GM23338 (cell line): ENCODE results near the gene GFRA3. TPM values are rescaled to one million over a fixed set of nuclear protein-coding genes. Genes with fewer than 3 reads are reported as not detected.

ENCODE experiments used
- ATAC-seq: fragments of 200-7000 bp; cut with Tn5 transposase; 3 replicates; pipeline ENCODE4 v1.9.1; 2020
- DNase-seq: peaks from one replicate; pipeline ENCODE4 v3.0.0-alpha.2; 2015; ENCODE audit warnings: low spot score
- H2AFZ ChIP-seq: fragments of 200-600 bp; sonication (generic); 2 replicates; pipeline ENCODE4 v1.8.0; 2016; ENCODE audit warnings: antibody characterized with exemption, mild to moderate bottlenecking, moderate library complexity
- H3F3A ChIP-seq: fragments of 200-600 bp; sonication (generic); replicated peaks from 2 replicates; pipeline ENCODE4 v1.8.0; 2017; ENCODE audit warnings: antibody characterized with exemption, mixed run types, low read depth
- H3K27ac ChIP-seq: fragments of 200-600 bp; sonication (generic); 2 replicates; pipeline ENCODE4 v1.6.1; 2016; ENCODE audit warnings: low read depth
- H3K27me3 ChIP-seq: fragments of 200-600 bp; sonication (generic); 2 replicates; pipeline ENCODE4 v1.8.0; 2016; ENCODE audit warnings: mild to moderate bottlenecking, mixed run types, moderate library complexity; ENCODE audit not compliant: insufficient read depth
- H3K36me3 ChIP-seq: fragments of 200-600 bp; sonication (generic); 2 replicates; pipeline ENCODE4 v1.8.0; 2016; ENCODE audit warnings: mild to moderate bottlenecking; ENCODE audit not compliant: insufficient read depth
- H3K4me1 ChIP-seq: fragments of 200-600 bp; sonication (generic); 2 replicates; pipeline ENCODE4 v1.8.0; 2016; ENCODE audit warnings: mild to moderate bottlenecking, moderate library complexity; ENCODE audit not compliant: insufficient read depth
- H3K4me2 ChIP-seq: fragments of 200-600 bp; sonication (generic); 2 replicates; pipeline ENCODE4 v1.7.1; 2017; ENCODE audit warnings: mixed run types
- H3K4me3 ChIP-seq: fragments of 200-600 bp; sonication (generic); 2 replicates; pipeline ENCODE4 v1.6.1; 2016; ENCODE audit warnings: mixed run types
- H3K79me2 ChIP-seq: fragments of 200-600 bp; sonication (generic); replicated peaks from 2 replicates; pipeline ENCODE4 v1.8.0; 2017; ENCODE audit warnings: mild to moderate bottlenecking; ENCODE audit not compliant: insufficient read depth
- H3K9me2 ChIP-seq: fragments of 200-600 bp; sonication (generic); 2 replicates; pipeline ENCODE4 v1.8.0; 2017; ENCODE audit not compliant: insufficient read depth
- H4K20me1 ChIP-seq: fragments of 200-600 bp; sonication (generic); replicated peaks from 2 replicates; pipeline ENCODE4 v1.8.0; 2017; ENCODE audit warnings: mild to moderate bottlenecking; ENCODE audit not compliant: insufficient read depth
- H3K27ac Mint-ChIP-seq: 2 replicates; pipeline ENCODE4 v1.8.0; 2020; ENCODE audit warnings: inconsistent platforms, mild to moderate bottlenecking, moderate library complexity, mixed read lengths
- H3K27me3 Mint-ChIP-seq: 3 replicates; pipeline ENCODE4 v1.8.0; 2022; ENCODE audit warnings: low read depth, mild to moderate bottlenecking, moderate library complexity, mixed read lengths, inconsistent platforms; ENCODE audit not compliant: insufficient read depth, poor library complexity
- H3K36me3 Mint-ChIP-seq: 3 replicates; pipeline ENCODE4 v1.8.0; 2021; ENCODE audit warnings: low read depth, mild to moderate bottlenecking, inconsistent platforms, moderate library complexity, mixed read lengths
- H3K4me1 Mint-ChIP-seq: 3 replicates; pipeline ENCODE4 v1.8.0; 2020; ENCODE audit warnings: mild to moderate bottlenecking, inconsistent platforms, mixed read lengths
- H3K4me3 Mint-ChIP-seq: 3 replicates; pipeline ENCODE4 v1.8.0; 2021; ENCODE audit warnings: moderate library complexity, mild to moderate bottlenecking, inconsistent platforms, mixed read lengths
- H3K9me3 Mint-ChIP-seq: 3 replicates; pipeline ENCODE4 v1.8.0; 2020; ENCODE audit warnings: moderate library complexity, mild to moderate bottlenecking, inconsistent platforms, mixed read lengths
- ZNF331 ChIP-seq: fragments of 250-450 bp; sonication (Bioruptor Pico); IDR thresholded peaks from 2 replicates; pipeline ENCODE4 v1.5.0; 2020; ENCODE audit warnings: low read depth, mild to moderate bottlenecking, moderate library complexity
- polyA plus RNA-seq: library from polyadenylated mRNA; unstranded; fragments of >200 nt; fragmentation: Nextera tagmentation; extraction: Ambion mirVana; gene quantifications from 2 replicates; pipeline ENCODE4 v1.2.1, GENCODE V29; 2016
- total RNA-seq: library from RNA; depleted of rRNA; stranded (reverse); fragments of >200 nt; shearing (Covaris generic); gene quantifications from 2 replicates; pipeline ENCODE4 v1.2.3, GENCODE V29; 2014
- TF ChIP-seq, protein P1 (sequence below): fragments of 250-450 bp; sonication (Bioruptor Pico); IDR thresholded peaks from 2 replicates; pipeline ENCODE4 v1.5.0; 2020; ENCODE audit warnings: mild to moderate bottlenecking, moderate library complexity
- TF ChIP-seq, protein P2 (sequence below), 2 experiments: fragments of 200-600 bp in 1 of 2; sonication (generic) in 1 of 2; conservative IDR thresholded peaks; 2 replicates each; pipeline versions ENCODE4 v1.5.1 to v1.6.1; 2016 to 2017; ENCODE audit warnings: antibody characterized with exemption in 2 of 2, low read depth in 2 of 2, mild to moderate bottlenecking in 2 of 2, moderate library complexity in 1 of 2

Gene GFRA3
- total and polyA plus RNA-seq, 2 experiments from 2014 or later, result 1.1 TPM

DNA sequence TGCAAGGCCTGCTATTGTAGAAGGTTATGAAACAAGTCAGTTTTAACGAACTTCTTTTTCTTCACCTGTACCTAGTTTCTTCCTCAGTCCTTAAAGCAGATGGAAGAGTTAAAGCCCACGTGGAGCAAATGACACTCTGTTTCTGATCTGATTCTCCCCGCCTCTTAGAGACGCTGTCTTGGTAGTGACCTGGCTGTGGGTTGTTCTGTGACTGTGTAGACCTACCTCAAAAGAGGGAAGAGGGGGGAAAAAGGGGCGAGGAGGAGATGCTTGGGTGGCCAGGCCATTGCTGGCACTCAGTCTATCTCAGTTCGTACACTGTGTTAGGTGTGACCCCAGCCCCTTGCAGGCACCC, 610 bp downstream of the GFRA3 start (continued):
- TF ChIP-seq, protein P1, sequence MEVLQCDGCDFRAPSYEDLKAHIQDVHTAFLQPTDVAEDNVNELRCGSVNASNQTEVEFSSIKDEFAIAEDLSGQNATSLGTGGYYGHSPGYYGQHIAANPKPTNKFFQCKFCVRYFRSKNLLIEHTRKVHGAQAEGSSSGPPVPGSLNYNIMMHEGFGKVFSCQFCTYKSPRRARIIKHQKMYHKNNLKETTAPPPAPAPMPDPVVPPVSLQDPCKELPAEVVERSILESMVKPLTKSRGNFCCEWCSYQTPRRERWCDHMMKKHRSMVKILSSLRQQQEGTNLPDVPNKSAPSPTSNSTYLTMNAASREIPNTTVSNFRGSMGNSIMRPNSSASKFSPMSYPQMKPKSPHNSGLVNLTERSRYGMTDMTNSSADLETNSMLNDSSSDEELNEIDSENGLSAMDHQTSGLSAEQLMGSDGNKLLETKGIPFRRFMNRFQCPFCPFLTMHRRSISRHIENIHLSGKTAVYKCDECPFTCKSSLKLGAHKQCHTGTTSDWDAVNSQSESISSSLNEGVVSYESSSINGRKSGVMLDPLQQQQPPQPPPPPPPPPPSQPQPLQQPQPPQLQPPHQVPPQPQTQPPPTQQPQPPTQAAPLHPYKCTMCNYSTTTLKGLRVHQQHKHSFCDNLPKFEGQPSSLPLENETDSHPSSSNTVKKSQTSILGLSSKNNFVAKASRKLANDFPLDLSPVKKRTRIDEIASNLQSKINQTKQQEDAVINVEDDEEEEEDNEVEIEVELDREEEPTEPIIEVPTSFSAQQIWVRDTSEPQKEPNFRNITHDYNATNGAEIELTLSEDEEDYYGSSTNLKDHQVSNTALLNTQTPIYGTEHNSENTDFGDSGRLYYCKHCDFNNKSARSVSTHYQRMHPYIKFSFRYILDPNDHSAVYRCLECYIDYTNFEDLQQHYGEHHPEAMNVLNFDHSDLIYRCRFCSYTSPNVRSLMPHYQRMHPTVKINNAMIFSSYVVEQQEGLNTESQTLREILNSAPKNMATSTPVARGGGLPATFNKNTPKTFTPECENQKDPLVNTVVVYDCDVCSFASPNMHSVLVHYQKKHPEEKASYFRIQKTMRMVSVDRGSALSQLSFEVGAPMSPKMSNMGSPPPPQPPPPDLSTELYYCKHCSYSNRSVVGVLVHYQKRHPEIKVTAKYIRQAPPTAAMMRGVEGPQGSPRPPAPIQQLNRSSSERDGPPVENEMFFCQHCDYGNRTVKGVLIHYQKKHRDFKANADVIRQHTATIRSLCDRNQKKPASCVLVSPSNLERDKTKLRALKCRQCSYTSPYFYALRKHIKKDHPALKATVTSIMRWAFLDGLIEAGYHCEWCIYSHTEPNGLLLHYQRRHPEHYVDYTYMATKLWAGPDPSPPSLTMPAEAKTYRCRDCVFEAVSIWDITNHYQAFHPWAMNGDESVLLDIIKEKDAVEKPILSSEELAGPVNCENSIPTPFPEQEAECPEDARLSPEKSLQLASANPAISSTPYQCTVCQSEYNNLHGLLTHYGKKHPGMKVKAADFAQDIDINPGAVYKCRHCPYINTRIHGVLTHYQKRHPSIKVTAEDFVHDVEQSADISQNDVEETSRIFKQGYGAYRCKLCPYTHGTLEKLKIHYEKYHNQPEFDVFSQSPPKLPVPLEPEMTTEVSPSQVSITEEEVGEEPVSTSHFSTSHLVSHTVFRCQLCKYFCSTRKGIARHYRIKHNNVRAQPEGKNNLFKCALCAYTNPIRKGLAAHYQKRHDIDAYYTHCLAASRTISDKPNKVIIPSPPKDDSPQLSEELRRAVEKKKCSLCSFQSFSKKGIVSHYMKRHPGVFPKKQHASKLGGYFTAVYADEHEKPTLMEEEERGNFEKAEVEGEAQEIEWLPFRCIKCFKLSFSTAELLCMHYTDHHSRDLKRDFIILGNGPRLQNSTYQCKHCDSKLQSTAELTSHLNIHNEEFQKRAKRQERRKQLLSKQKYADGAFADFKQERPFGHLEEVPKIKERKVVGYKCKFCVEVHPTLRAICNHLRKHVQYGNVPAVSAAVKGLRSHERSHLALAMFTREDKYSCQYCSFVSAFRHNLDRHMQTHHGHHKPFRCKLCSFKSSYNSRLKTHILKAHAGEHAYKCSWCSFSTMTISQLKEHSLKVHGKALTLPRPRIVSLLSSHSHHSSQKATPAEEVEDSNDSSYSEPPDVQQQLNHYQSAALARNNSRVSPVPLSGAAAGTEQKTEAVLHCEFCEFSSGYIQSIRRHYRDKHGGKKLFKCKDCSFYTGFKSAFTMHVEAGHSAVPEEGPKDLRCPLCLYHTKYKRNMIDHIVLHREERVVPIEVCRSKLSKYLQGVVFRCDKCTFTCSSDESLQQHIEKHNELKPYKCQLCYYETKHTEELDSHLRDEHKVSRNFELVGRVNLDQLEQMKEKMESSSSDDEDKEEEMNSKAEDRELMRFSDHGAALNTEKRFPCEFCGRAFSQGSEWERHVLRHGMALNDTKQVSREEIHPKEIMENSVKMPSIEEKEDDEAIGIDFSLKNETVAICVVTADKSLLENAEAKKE, result no peak

DNA sequence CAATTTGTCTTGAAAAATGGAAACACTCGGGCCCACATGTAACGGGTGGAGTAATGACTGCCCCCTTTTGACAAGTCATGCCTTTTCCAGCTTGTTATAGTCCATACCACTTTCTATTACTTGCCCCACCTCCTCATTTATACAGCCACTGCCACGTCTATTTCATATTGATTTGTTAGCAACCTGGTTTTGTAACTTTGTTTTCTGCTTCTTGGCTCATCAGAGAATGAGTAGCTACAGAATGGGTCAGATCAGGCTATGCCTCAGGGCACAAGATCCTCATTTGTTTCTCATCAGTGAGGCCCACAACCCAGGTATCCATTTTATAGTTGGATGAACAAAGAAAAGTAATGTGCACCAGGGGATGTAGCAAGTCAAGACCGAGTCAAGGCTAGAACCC, 1.7 kb downstream of the GFRA3 start:
- peaks cover 25% of the 10 kb centered on the region for H3K27me3 Mint-ChIP-seq
- H3K9me3 Mint-ChIP-seq, result no peaks in the 10 kb centered on the region
- H3F3A ChIP-seq, result no peaks in the 10 kb centered on the region
- no peak overlapping the region for H3K27ac Mint-ChIP-seq
- no peaks in the 10 kb centered on the region for H4K20me1 ChIP-seq
- no peak overlapping the region for H2AFZ ChIP-seq
- H3K4me2 ChIP-seq, result no peak overlapping the region
- H3K4me1 Mint-ChIP-seq, result peaks cover 19% of the 10 kb centered on the region
- H3K79me2 ChIP-seq, result no peaks in the 10 kb centered on the region
- peaks cover 13% of the 10 kb centered on the region; the same call in 1 of the 2 replicates for H3K4me1 ChIP-seq
- no peaks in the 10 kb centered on the region for H3K36me3 Mint-ChIP-seq
- no peak for ATAC-seq
- no peaks in the 10 kb centered on the region for H3K36me3 ChIP-seq
- no peak overlapping the region for H3K4me3 Mint-ChIP-seq
- no peak overlapping the region for H3K4me3 ChIP-seq
- H3K27me3 ChIP-seq, result peaks cover 43% of the 10 kb centered on the region
- no peak for TF ChIP-seq ZNF331 (CRISPR knock-in tag)
- TF ChIP-seq, protein P1, result no peak
- TF ChIP-seq, protein P2, sequence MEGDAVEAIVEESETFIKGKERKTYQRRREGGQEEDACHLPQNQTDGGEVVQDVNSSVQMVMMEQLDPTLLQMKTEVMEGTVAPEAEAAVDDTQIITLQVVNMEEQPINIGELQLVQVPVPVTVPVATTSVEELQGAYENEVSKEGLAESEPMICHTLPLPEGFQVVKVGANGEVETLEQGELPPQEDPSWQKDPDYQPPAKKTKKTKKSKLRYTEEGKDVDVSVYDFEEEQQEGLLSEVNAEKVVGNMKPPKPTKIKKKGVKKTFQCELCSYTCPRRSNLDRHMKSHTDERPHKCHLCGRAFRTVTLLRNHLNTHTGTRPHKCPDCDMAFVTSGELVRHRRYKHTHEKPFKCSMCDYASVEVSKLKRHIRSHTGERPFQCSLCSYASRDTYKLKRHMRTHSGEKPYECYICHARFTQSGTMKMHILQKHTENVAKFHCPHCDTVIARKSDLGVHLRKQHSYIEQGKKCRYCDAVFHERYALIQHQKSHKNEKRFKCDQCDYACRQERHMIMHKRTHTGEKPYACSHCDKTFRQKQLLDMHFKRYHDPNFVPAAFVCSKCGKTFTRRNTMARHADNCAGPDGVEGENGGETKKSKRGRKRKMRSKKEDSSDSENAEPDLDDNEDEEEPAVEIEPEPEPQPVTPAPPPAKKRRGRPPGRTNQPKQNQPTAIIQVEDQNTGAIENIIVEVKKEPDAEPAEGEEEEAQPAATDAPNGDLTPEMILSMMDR (conservative IDR thresholded peaks at IDR 0.05; ENCODE audit: low read depth in 2 of 2), result 0 out of 4 replicates have a peak, but pooled peaks of 1 of the 2 experiments have one; percentile 3
- no peaks in the 10 kb centered on the region for H3K9me2 ChIP-seq
- DNase-seq, result no peak
- H3K27ac ChIP-seq, result no peak overlapping the region
